Coronary artery (tissue), 2 donors: Measurements from ENCODE around the gene KIAA0930.

ENCODE experiments used
- DNase-seq: peaks from one replicate; pipeline ENCODE4 v3.0.0-alpha.2; 2017; ENCODE audit warnings: low spot score
- H3K27ac ChIP-seq, 2 donors: fragments of 200-600 bp; sonication (generic); one replicate each; pipeline ENCODE4 v1.5.1; 2016 to 2019
- H3K4me3 ChIP-seq: fragments of 200-600 bp; sonication (generic); 2 replicates; pipeline ENCODE4 v1.5.1; 2016; ENCODE audit warnings: mild to moderate bottlenecking, moderate library complexity
- CTCF ChIP-seq: fragments of 200-600 bp; sonication (generic); IDR thresholded peaks from one replicate; pipeline ENCODE4 v1.5.1; 2019; ENCODE audit warnings: antibody characterized with exemption

The KIAA0930 gene

GRCh38 chr22:45155050-45155840, 85.4 kb downstream of the KIAA0930 start:
- DNase-seq = no peak
- Histone ChIP-seq H3K27ac (no peak overlapping the region), H3K4me3 (no peak overlapping the region)
- TF ChIP-seq CTCF = no peak

GRCh38 chr22:45154383-45154782, 86.3 kb downstream of the KIAA0930 start:
- no peak overlapping the region for H3K4me3 ChIP-seq
- no peak for TF ChIP-seq CTCF
- DNase-seq = no peak
- H3K27ac ChIP-seq = no peak overlapping the region

- H3K27ac ChIP-seq = no peak overlapping the region
- H3K4me3 ChIP-seq = no peak overlapping the region
- DNase-seq = no peak
- TF ChIP-seq CTCF = no peak
Observed at GRCh38 chr22:45151503-45151902, 89.2 kb downstream of the KIAA0930 start.

- Histone ChIP-seq H3K27ac (no peak overlapping the region), H3K4me3 (no peak overlapping the region)
- no peak for TF ChIP-seq CTCF
- no peak for DNase-seq
Observed at GRCh38 chr22:45150139-45150538, 90.6 kb downstream of the KIAA0930 start.

- no peak for DNase-seq
- no peak overlapping the region for H3K4me3 ChIP-seq
- H3K27ac ChIP-seq = no peak overlapping the region
- no peak for TF ChIP-seq CTCF
Observed at GRCh38 chr22:45149671-45150070, 91.0 kb downstream of the KIAA0930 start.

GRCh38 chr22:45144916-45145315, 95.8 kb downstream of the KIAA0930 start:
- Histone ChIP-seq H3K27ac (no peak overlapping the region), H3K4me3 (no peak overlapping the region)
- no peak for TF ChIP-seq CTCF
- DNase-seq = no peak

GRCh38 chr22:45142376-45142775, 98.3 kb downstream of the KIAA0930 start:
- DNase-seq = no peak
- H3K4me3 ChIP-seq = no peak overlapping the region
- no peak overlapping the region for H3K27ac ChIP-seq
- TF ChIP-seq CTCF = no peak
